OCI-LY3 (cell line): Measurements from ENCODE around the gene PPP3R1.

Source experiments
- H2AFZ ChIP-seq: fragments of 200-600, 300-600 bp; shearing (Covaris generic); 2 replicates; pipeline ENCODE4 v1.6.0; 2014; ENCODE audit warnings: antibody characterized with exemption, low read depth, low read length
- H3K27ac ChIP-seq: fragments of 200-600, 300-600 bp; sonication (generic); 2 replicates; pipeline ENCODE4 v1.5.1; 2014; ENCODE audit warnings: mild to moderate bottlenecking, low read length, moderate library complexity, mixed read lengths
- H3K27me3 ChIP-seq: fragments of 200-600, 300-600 bp; sonication (generic); 2 replicates; pipeline ENCODE4 v1.6.1; 2014; ENCODE audit warnings: low read depth, low read length, mixed read lengths
- H3K36me3 ChIP-seq: fragments of 200-600, 300-600 bp; sonication (generic); replicated peaks from 2 replicates; pipeline ENCODE3; 2014; ENCODE audit warnings: low read depth, low read length, mixed read lengths
- H3K4me1 ChIP-seq: fragments of 300-600, 200-600 bp; sonication (generic); 2 replicates; pipeline ENCODE4 v1.6.1; 2014; ENCODE audit warnings: low read length, mixed read lengths
- H3K4me2 ChIP-seq: fragments of 200-600, 300-600 bp; sonication (generic); 2 replicates; pipeline ENCODE4 v1.6.1; 2014; ENCODE audit warnings: low read length, mixed read lengths
- H3K4me3 ChIP-seq: fragments of 300-600, 200-600 bp; sonication (generic); 2 replicates; pipeline ENCODE4 v1.5.1; 2014; ENCODE audit warnings: antibody characterized with exemption, mild to moderate bottlenecking, low read length, moderate library complexity
- H3K79me2 ChIP-seq: fragments of 300-600, 200-600 bp; shearing (Covaris generic); 2 replicates; pipeline ENCODE4 v1.6.1; 2014; ENCODE audit warnings: mild to moderate bottlenecking, low read length, mixed read lengths
- H3K9ac ChIP-seq: fragments of 300-600, 200-600 bp; shearing (Covaris generic); 2 replicates; pipeline ENCODE4 v1.6.0; 2014; ENCODE audit warnings: mild to moderate bottlenecking, low read length, moderate library complexity
- H3K9me3 ChIP-seq: fragments of 200-600, 300-600 bp; shearing (Covaris generic); 2 replicates; pipeline ENCODE4 v1.6.1; 2014; ENCODE audit warnings: low read length, mixed read lengths; ENCODE audit not compliant: insufficient read depth
- H4K20me1 ChIP-seq: fragments of 200-600, 300-600 bp; sonication (generic); 2 replicates; pipeline ENCODE4 v1.6.1; 2016; ENCODE audit warnings: low read length, mixed read lengths; ENCODE audit not compliant: insufficient read depth
- EZH2phosphoT487 ChIP-seq: fragments of 200-600 bp; shearing (Covaris generic); IDR thresholded peaks from 2 replicates; pipeline ENCODE4 v1.6.1; 2018; ENCODE audit warnings: antibody characterized with exemption, mixed run types, low read depth
- TF ChIP-seq, protein P1 (sequence below): fragments of 200-600, 300-600 bp; sonication (generic); IDR thresholded peaks from 2 replicates; pipeline ENCODE4 v1.5.1; 2014; ENCODE audit warnings: antibody characterized with exemption, low read length, low read depth

The PPP3R1 gene

DNA sequence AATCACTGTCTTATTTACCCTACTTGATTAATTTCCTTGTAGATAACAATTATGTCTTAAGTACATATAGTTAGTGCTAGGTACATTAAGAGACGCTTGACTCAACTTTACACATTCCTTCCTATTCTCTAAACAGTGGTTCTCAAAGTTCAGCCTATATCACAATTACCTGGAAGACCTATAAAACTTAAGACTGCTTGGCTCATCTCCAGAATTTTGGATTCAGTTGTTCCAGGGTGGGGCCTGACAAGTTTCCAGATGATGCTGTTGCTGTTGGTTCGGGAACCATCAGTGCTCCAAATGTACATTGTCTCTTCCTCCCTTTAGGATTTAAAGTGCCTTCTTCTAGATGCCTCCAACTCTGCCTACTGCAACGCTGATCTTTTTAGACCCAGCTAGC is 4.0 kb downstream of the PPP3R1 start:
- no peak overlapping the region for H3K4me2 ChIP-seq
- H3K36me3 ChIP-seq = peaks cover 17% of the 10 kb centered on the region
- no peaks in the 10 kb centered on the region for H3K9me3 ChIP-seq
- H3K79me2 ChIP-seq = peaks cover 92% of the 10 kb centered on the region
- no peak overlapping the region for H2AFZ ChIP-seq
- no peak overlapping the region for H3K4me3 ChIP-seq
- TF ChIP-seq, protein P1, sequence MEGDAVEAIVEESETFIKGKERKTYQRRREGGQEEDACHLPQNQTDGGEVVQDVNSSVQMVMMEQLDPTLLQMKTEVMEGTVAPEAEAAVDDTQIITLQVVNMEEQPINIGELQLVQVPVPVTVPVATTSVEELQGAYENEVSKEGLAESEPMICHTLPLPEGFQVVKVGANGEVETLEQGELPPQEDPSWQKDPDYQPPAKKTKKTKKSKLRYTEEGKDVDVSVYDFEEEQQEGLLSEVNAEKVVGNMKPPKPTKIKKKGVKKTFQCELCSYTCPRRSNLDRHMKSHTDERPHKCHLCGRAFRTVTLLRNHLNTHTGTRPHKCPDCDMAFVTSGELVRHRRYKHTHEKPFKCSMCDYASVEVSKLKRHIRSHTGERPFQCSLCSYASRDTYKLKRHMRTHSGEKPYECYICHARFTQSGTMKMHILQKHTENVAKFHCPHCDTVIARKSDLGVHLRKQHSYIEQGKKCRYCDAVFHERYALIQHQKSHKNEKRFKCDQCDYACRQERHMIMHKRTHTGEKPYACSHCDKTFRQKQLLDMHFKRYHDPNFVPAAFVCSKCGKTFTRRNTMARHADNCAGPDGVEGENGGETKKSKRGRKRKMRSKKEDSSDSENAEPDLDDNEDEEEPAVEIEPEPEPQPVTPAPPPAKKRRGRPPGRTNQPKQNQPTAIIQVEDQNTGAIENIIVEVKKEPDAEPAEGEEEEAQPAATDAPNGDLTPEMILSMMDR = no peak
- no peak for TF ChIP-seq EZH2phosphoT487
- H3K4me1 ChIP-seq = peaks cover 14% of the 10 kb centered on the region
- no peak overlapping the region for H3K27ac ChIP-seq
- no peaks in the 10 kb centered on the region for H3K27me3 ChIP-seq
- H3K9ac ChIP-seq = no peak overlapping the region
- H4K20me1 ChIP-seq = peaks cover 75% of the 10 kb centered on the region

- Histone ChIP-seq H3K79me2 (peaks cover 100% of the 10 kb centered on the region), H4K20me1 (peaks cover 94% of the 10 kb centered on the region), H3K9me3 (no peaks in the 10 kb centered on the region), H3K4me3 (no peak overlapping the region), H3K36me3 (peaks cover 17% of the 10 kb centered on the region), H3K4me2 (no peak overlapping the region), H2AFZ (no peak overlapping the region), H3K27ac (no peak overlapping the region), H3K9ac (no peak overlapping the region), H3K27me3 (no peaks in the 10 kb centered on the region), H3K4me1 (peaks cover 14% of the 10 kb centered on the region)
- no peak for TF ChIP-seq EZH2phosphoT487
- TF ChIP-seq, protein P1 = no peak
These were observed 5.9 kb downstream of the PPP3R1 start for GRCh38 chr2:68246396-68246795.

DNA sequence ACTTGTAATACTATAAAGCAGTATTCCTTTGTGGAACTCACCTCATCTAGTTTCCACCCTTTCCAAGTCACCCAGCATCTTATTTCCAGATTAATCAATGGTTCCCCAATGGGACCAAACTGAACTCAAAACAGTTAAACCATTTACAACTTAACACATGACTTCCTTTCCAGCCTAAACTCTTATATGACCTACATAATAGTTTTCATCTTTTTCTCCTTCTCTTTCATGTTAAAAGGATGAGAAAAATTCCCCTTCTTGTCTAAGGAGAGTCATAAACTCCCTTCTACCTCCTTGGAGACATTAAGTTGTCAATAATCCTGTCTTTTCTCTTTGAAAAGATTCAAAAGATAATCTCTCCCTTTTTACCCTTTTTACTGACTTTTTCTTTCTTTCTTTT is 6.7 kb downstream of the PPP3R1 start:
- peaks cover 15% of the 10 kb centered on the region for H3K36me3 ChIP-seq

GRCh38 chr2:68245066-68245465 is 7.3 kb downstream of the PPP3R1 start:
- Histone ChIP-seq H3K27me3 (no peaks in the 10 kb centered on the region), H3K9me3 (no peaks in the 10 kb centered on the region), H3K27ac (no peak overlapping the region), H3K4me1 (peaks cover 7% of the 10 kb centered on the region), H3K4me3 (no peak overlapping the region), H4K20me1 (peaks cover 98% of the 10 kb centered on the region), H3K36me3 (peaks cover 14% of the 10 kb centered on the region), H3K9ac (no peak overlapping the region), H3K79me2 (peaks cover 100% of the 10 kb centered on the region), H3K4me2 (no peak overlapping the region), H2AFZ (no peak overlapping the region)
- TF ChIP-seq, protein P1 = no peak
- no peak for TF ChIP-seq EZH2phosphoT487

More for the DNA sequence above, 6.7 kb downstream of the PPP3R1 start:
- no peak for TF ChIP-seq EZH2phosphoT487
- TF ChIP-seq, protein P1 = no peak
- Histone ChIP-seq H3K4me2 (no peak overlapping the region), H3K4me3 (no peak overlapping the region), H3K4me1 (peaks cover 14% of the 10 kb centered on the region), H2AFZ (no peak overlapping the region), H3K79me2 (peaks cover 100% of the 10 kb centered on the region), H3K27ac (no peak overlapping the region), H3K9me3 (no peaks in the 10 kb centered on the region), H3K27me3 (no peaks in the 10 kb centered on the region), H3K9ac (no peak overlapping the region), H4K20me1 (peaks cover 98% of the 10 kb centered on the region)
